Astrocyte (in vitro differentiated cells and primary cell): ENCODE results near the gene ADORA2A. TPM values are rescaled to one million over a fixed set of nuclear protein-coding genes. Genes with fewer than 3 reads are reported as not detected.

Experiments used
- total RNA-seq: library from RNA; stranded (reverse); gene quantifications from 2 replicates; pipeline ENCODE4 v1.2.1, GENCODE V29; 2021

The ADORA2A gene
- total RNA-seq, 1 donor from 2014 or later = 3.9 TPM

Other genes with a start within 250 kb of the ADORA2A start
- gene SUSD2, start 246.1 kb upstream of the ADORA2A start, total RNA-seq = 0.72 and 0.77 TPM in 2 replicates
- gene GGT5, start 182.5 kb upstream of the ADORA2A start, total RNA-seq = 0.64 and 0.89 TPM in 2 replicates
- 64.8 and 69.2 TPM in 2 replicates for gene SPECC1L, start 156.8 kb upstream of the ADORA2A start, total RNA-seq
- gene UPB1, start 67.7 kb downstream of the ADORA2A start, total RNA-seq = 0.30 TPM in 1 of 2 replicates, not detected in the other
- gene GUCD1, start 127.5 kb downstream of the ADORA2A start, total RNA-seq = 77.7 and 84.3 TPM in 2 replicates
- gene SNRPD3, start 128.4 kb downstream of the ADORA2A start, total RNA-seq = 89.6 and 97.3 TPM in 2 replicates
- 5.1 and 6.2 TPM in 2 replicates for gene LRRC75B, start 165.5 kb downstream of the ADORA2A start, total RNA-seq
- gene GGT1, start 175.6 kb downstream of the ADORA2A start, total RNA-seq = 2.9 and 3.1 TPM in 2 replicates